ENCODE results near the gene INPP5D. TPM values are rescaled to one million over a fixed set of nuclear protein-coding genes. Genes with fewer than 3 reads are reported as not detected.

Gene INPP5D
- total RNA-seq, 2 donors from 2014 or later: 6.5 to 7.1 TPM

DNA sequence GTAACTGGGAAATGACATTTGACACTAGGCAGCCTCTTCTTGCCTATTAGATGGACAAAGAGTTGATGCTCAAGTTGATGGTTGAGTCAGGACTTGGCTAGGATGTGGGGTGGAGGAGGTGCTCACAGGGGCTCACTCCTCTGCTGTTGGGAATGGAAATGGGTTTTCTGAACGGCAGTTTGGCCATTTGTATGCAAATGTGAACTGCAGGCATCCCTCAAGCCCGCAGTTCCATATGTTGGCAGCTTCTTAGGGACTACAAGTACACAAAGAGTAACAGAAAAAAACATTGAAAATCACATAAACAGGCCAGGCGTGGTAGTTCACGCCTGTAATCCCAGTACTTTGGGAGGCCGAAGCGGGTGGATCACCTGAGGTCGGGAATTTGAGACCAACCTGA, 80.8 kb downstream of the INPP5D start:
- Histone ChIP-seq H3K9me3 (no peaks in the 10 kb centered on the region), H3K27me3 (no peaks in the 10 kb centered on the region), H3K4me1 (no peaks in the 10 kb centered on the region), H3K27ac (no peak overlapping the region), H3K9ac (ENCODE audit: low read depth in 2 of 2, low read length in 2 of 2) (no peak overlapping the region), H3K4me3 (no peak overlapping the region), H3K36me3 (no peaks in the 10 kb centered on the region)
- intact Hi-C loops (cut with DNase I): no loop called here
- TF ChIP-seq CTCF (IDR thresholded peaks at IDR 0.05): no peak
- DNase-seq: no peak

GRCh38 chr2:233141901-233142300, 81.8 kb downstream of the INPP5D start:
- Histone ChIP-seq H3K27ac (no peak overlapping the region), H3K9ac (ENCODE audit: low read depth in 2 of 2, low read length in 2 of 2) (no peak overlapping the region), H3K36me3 (no peaks in the 10 kb centered on the region), H3K9me3 (no peaks in the 10 kb centered on the region), H3K27me3 (no peaks in the 10 kb centered on the region), H3K4me3 (no peak overlapping the region), H3K4me1 (no peaks in the 10 kb centered on the region)
- intact Hi-C loops (cut with DNase I): no loop called here
- DNase-seq: no peak
- TF ChIP-seq CTCF (IDR thresholded peaks at IDR 0.05): no peak

DNA sequence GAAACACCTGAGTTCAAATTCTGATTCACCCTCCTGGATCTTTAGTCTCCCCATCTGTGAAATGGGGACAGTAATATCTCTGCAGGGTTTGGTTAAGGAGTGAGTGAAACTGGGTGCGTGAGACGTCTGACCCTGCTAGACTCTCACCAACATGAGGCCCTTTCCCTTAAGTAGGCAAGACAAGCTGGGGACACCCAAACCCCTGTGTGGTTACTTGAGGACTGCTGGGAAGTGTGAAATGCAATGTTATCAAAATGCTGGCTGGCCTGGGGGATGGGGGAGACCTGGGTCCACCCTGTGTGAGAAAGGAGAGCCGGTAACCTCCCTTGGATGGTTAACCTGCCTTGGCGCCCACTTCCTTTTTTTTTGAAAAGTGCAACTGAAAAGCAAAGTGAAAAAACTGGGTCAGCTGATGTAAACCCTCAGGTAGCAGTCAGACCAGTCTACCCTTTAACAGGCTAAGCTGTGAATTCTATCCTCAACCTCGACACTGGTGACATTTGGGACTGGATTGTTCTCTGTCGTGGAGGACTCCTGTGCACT, 82.3 kb downstream of the INPP5D start:
- no peak overlapping the region for H3K4me3 ChIP-seq
- DNase-seq: no peak
- no peak overlapping the region for H3K9ac ChIP-seq (ENCODE audit: low read depth in 2 of 2, low read length in 2 of 2)
- H3K9me3 ChIP-seq: no peaks in the 10 kb centered on the region
- intact Hi-C loops (cut with DNase I): no loop called here
- no peak overlapping the region for H3K27ac ChIP-seq
- H3K27me3 ChIP-seq: no peaks in the 10 kb centered on the region
- no peaks in the 10 kb centered on the region for H3K36me3 ChIP-seq
- TF ChIP-seq CTCF (IDR thresholded peaks at IDR 0.05): no peak
- H3K4me1 ChIP-seq: no peaks in the 10 kb centered on the region

DNA sequence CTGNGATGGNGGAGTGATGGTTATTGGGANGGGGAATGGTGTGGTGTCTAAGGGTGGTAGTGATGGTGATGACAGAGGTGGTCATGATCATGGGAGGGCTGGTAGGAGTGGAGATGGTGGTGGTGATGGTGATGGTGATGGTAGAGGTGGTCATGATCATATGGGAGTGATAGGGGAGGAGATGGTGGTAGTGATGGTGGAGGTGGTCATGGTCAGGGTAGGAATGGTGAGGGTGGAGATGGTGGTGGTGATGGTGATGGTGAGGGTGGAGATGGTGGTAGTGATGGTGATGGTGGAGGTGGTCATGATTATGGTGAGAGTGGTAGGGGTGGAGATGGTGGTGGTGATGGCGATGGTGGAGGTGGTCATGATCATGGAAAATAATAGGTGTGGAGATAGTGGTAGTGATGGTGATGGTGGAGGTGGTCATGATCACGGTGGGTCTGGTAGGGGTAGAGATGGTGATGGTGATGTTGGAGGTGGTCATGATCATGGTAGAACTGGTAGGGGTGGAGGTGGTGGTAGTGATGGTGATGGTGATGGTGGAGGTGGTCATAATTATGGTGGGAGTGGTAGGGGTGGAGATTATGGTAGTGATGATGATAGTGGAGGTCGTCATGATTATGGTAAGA, 83.7 kb downstream of the INPP5D start:
- Histone ChIP-seq H3K4me3 (no peak overlapping the region), H3K4me1 (no peaks in the 10 kb centered on the region), H3K27me3 (no peaks in the 10 kb centered on the region), H3K36me3 (no peaks in the 10 kb centered on the region), H3K27ac (no peak overlapping the region), H3K9ac (ENCODE audit: low read depth in 2 of 2, low read length in 2 of 2) (no peak overlapping the region), H3K9me3 (no peaks in the 10 kb centered on the region)
- intact Hi-C loops (cut with DNase I): no loop called here
- no peak for TF ChIP-seq CTCF (IDR thresholded peaks at IDR 0.05)
- no peak for DNase-seq

DNA sequence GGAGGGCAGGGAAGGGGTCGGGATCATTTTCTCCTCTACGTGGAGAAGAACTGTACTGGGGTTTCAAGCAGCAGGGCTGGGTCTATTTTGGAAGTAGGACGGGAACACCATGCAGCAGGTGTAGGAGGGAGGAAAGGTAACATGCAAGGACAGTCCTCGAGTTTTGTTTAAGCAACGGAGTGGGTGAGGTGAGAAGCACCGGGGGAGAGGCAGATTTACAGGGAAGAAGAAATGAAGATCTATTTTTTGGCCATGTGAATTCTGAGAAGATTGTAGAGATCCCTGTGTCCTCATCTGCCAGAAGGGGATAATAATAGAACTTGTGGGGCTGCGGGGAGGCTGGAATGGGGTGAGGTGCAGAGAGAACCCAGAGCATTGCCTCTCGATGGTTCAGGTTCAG, 85.6 kb downstream of the INPP5D start:
- Histone ChIP-seq H3K27me3 (no peaks in the 10 kb centered on the region), H3K9ac (ENCODE audit: low read depth in 2 of 2, low read length in 2 of 2) (no peak overlapping the region), H3K27ac (no peak overlapping the region), H3K36me3 (no peaks in the 10 kb centered on the region), H3K4me1 (no peaks in the 10 kb centered on the region), H3K4me3 (no peak overlapping the region), H3K9me3 (no peaks in the 10 kb centered on the region)
- no peak for DNase-seq
- intact Hi-C loops (cut with DNase I): no loop called here
- TF ChIP-seq CTCF (IDR thresholded peaks at IDR 0.05): no peak
